Cardiac fibroblast (primary cell): ENCODE data around the gene SFT2D2.
A peak's percentile ranks its signal among the peaks of the same experiment; 100 is the strongest.

ENCODE experiments used
- DNase-seq, 2 donors: peaks; one replicate each; pipeline versions ENCODE4 v3.0.0 to v3.0.0-alpha.2; 2010; ENCODE audit warnings: low read depth in 2 of 2
- H3K4me3 ChIP-seq, 2 donors: replicated peaks in 1 of 2; 1 replicate in 1 of 2; 2 replicates in 1 of 2; pipeline ENCODE4 v1.5.1; 2011; ENCODE audit warnings: low read depth in 2 of 2, low read length in 2 of 2, mild to moderate bottlenecking in 2 of 2, moderate library complexity in 1 of 2
- CTCF ChIP-seq: IDR thresholded peaks from one replicate; pipeline ENCODE4 v1.5.1; 2011; ENCODE audit warnings: low read depth, mild to moderate bottlenecking, low read length, inconsistent platforms

Gene SFT2D2

DNA sequence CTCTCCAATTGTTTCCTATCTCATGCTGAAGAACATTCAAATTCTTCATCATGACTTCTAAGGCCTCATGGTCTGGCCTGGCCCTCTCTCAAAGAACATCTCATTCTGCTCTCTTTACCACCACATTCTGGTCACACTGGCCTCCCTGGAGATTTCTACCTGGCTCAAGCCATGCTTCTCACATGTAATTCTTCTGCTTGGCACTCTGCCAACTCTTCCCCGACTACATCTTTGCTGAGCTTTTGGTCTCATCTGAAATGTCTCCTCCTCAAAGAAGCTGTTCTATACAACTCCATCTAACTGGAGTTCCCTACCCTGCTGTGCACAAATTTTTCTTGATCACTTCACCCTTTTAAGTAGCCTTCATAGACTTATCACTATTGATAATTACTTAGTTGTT, 53.4 kb downstream of the SFT2D2 start:
- DNase-seq = no peak
- TF ChIP-seq CTCF = no peak
- H3K4me3 ChIP-seq = no peak overlapping the region

- DNase-seq = no peak
- no peak for TF ChIP-seq CTCF
Observed at GRCh38 chr1:168280296-168280927, 54.6 kb downstream of the SFT2D2 start, which contains the start of gene TBX19. TSS of gene TBX19 (plus strand) at chr1:168280877. CDS start at chr1:168281091, 214 bp downstream.

DNA sequence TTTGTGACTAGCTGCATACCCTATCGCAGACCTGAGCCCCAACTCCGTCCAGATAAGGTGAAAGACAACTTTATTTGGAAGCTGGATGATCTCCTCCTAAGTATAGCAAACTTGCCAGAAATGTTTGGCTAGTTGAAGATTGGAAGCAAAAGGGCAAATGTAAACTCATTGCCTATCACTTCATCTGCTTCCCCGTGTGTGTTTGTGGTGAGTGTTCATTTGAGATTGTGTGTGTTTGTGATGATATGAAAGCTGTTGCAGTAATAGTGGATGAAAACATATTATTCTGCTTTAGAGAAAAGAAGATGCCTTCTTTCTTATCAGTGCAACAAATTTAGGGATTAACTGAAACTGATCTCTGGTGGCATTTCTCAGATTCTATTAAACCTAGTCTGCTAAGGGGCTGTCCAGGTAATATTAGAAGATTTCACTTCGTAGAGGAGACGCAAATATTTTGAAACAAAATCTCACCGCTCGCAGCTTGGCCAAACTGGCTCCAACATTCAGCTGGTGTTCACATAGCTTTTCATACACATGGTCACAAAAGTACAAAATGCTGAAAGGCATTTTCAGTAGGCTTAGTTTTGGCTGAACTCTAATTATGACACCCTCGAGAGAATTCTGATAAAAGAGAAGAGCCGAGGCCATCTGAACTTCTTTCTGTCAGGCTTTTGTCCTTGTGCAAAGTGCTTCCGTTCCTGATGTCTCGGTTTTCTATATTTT, 56.0 kb downstream of the SFT2D2 start:
- no peak for DNase-seq
- no peak for TF ChIP-seq CTCF
- H3K4me3 ChIP-seq = no peak overlapping the region

More at GRCh38 chr1:168280296-168280927, 54.6 kb downstream of the SFT2D2 start, which contains the start of gene TBX19:
- no peak within 1 kb of the TSS for H3K4me3 ChIP-seq

DNA sequence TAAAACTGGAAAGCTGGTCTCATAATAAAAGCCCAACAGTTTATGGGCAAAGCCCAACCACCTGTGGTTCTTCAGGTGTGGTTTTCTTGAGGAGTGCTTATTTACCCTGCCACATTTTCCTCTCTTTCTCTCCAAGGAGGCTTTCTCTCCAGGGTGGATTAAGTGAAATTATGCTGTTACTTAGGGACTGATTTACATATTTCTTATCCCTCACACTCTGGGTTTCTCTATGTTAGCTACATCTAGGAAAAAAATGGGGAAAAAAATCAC, 59.7 kb downstream of the SFT2D2 start:
- DNase-seq = no peak
- no peak for TF ChIP-seq CTCF
- no peak overlapping the region for H3K4me3 ChIP-seq

DNA sequence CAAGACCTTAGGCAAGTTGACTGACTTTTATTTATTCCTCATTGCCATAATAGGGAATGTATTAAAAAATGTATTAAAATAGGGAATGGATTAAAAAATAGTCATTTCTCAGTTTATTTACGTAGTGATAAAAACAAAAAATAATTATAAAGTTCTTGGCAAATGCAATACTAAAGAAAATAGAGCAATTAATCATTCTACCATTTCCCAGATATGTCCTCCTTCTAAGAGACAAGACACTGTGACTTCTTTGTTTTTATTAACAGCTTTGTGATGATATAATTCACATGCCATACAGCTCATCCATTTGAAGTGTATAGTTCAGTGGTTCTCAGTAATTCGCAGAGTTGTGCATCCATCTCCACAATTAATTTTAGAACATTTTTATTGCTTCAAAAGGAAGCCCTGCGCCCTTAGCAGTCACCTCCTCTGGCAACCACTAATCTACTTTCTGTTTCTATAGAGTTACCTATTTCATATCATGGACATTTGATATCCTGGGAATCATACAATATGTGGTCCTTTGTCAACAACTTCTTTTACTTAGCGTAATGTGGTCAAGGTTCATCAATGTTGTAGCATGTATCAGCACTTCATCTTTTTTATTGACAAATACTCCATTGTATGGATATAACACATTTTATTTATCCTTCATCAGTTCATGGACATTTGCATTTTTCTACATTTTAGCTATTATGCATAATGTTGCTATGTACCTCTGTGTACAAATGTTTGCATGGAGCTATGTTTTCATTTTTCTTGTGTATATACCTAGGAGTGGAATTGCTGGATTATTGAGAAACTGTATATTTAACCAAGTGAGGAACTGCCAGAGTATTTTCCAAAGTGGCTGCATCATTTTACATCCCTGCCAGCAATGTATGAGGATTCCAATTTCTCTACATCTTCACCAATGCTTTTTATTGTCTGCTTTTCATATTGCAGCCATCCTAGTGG, 60.4 kb downstream of the SFT2D2 start:
- no peak overlapping the region for H3K4me3 ChIP-seq
- no peak for TF ChIP-seq CTCF

GRCh38 chr1:168287237-168287664, 61.4 kb downstream of the SFT2D2 start:
- no peak overlapping the region for H3K4me3 ChIP-seq
- peak; percentile 69 to 74 for DNase-seq
- no peak for TF ChIP-seq CTCF

More for the DNA sequence above, 60.4 kb downstream of the SFT2D2 start:
- DNase-seq = no peak
